Skeletal muscle cell (primary cell): ENCODE results near the gene WNT3A.

Experiments used
- DNase-seq: peaks from one replicate; pipeline ENCODE4 v3.0.0-alpha.2; 2010; ENCODE audit warnings: low read depth
- H3K4me3 ChIP-seq: 2 replicates; pipeline ENCODE4 v1.5.1; 2011; ENCODE audit warnings: low read depth, mild to moderate bottlenecking, control low read depth, low read length, moderate library complexity

Gene WNT3A

DNA sequence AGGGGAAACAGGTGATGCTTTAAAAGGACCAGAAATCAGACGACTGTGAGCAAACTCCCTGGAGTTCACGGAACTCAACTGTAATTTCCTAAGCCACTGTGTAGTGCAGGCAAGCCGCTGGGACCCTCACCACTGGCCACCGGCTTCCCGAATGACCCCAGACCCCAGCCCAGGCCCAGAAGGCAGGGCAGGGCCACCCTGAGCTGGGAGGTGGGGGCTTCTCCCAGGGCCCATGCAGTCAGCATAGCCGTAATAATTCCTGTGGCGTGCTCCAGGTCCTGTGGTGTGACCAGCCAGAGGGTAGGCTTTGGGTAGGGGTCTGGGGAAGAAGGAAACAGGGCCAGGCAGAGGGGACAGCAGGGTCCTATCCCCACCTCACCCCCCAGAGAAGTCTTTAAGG, 72.2 kb downstream of the WNT3A start:
- no peak for DNase-seq
- no peak overlapping the region for H3K4me3 ChIP-seq

DNA sequence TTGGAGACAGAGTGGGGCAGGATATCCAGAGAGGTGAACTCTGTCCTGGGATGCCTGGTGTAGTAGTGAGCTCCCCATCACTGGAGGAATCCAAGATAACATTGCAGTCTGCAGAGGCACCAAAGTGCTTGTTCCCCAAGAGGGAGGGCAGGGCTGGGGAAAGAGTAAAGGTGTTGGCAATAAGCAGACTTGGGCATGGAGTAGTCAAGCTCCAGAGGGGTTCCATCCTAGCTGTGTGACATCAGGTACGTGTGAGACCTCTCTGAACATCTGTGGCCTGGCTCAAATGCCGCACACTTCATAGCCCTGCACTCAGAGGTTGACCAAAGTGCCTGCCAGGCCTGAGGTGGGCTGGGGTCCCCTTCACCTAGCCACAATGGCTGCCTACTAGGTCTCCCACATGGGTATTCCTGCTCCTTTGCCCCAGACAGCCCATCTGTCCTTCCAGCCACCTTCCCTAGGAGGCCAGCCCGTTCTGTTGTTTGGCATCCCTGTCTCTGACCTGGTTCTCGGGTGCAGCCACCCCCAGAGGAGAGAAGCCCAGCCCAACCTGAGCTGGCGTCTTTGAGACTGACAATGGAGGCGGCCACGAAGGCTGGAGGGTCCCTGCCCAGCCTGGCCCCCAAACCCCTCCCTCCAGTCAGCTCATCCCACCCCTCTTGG, 72.9 kb downstream of the WNT3A start:
- DNase-seq = no peak
- H3K4me3 ChIP-seq = no peak overlapping the region

DNA sequence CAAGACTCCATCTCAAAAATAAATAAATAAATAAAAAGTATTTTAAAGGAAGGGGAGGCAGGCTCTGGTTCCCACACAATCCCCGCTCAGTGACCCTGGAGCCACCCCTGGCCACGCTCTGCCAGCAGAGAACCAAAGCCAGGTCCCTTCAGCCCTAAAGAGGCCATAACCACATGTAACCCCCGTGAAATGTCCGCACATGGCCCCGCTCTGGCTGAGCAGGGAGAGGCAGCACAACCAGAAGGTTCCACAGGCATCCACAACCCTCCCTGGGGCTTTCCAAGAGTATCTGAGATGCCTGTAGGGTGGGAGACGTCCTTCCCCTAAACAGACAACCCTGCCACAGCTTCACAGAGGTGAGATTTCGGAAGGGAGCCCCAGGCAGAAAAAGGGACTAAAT, 74.3 kb downstream of the WNT3A start:
- peak overlapping the region; percentile 96 for H3K4me3 ChIP-seq
- DNase-seq = no peak

DNA sequence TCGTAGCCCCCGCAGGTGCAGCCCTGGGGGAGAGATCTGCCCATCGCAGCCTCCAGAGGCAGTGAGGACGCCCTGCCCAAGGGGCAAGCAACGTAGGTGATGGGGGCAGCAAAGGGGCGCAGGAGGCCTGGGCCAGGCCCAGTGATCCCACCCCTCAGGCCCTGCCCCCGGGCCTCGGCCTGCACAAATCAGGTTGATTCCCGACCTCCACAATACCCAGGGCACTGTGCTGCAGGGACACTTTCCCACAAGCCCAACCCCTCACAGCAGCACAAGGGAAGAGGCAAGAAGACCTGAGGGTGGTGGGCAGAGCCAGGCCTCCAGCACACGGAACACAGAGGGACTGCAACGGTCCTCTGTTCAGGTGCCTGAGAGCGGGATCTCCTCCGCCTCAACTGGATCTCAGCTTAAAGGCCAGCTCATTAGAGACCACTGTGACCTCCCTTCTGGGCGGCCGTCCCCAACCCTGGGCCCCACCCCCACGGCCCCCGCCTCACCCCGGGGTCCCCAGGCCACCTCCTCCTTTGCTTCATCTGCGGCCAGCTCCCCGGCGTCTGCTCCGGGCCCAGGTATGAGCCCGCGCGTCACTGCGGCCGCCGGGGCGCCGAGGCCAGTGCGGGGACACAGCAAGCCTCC, 74.9 kb downstream of the WNT3A start:
- DNase-seq = no peak
- H3K4me3 ChIP-seq = peak overlapping the region; percentile 96

DNA sequence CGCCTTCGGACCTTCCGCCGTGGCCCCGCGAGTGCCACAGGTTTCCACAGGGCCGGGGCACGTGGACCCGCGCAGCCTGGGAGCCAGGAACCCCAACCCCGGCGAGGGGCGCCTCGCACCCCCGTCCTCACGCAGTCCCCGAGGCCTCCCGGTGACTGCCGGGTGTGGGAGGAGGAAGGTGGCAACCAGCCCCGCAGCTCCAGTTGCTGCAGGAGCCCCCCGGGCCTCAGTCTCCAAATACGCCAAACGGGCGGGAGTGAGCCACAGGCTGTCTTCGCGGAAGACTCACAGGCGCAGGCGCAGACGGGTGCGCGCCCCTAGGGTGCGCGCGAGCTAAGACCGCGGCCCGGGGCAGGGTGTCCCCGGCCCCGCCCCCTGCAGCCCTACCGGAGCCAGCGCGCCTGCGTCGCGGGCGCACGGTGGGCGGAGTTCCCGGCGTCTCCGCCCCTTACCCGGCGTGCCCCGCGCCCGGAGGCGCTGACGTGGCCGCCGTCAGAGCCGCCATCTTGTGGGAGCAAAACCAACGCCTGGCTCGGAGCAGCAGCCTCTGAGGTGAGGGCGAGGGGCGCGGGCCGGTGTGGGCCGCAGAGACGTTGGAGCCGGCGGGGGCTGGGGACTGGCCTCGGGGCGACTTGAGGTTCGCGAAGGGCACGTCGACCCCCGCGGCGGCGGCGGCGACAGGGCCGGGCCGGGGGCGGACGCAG, 75.6 kb downstream of the WNT3A start, which contains the start of gene ARF1:
TSS of gene ARF1 (plus strand) at position 495 of the 704 bp plus-strand sequence. CDS start 14,407 bp downstream, outside the sequence.
- peak; percentile 64 for DNase-seq
- H3K4me3 ChIP-seq = peak within 1 kb of the TSS; percentile 96

DNA sequence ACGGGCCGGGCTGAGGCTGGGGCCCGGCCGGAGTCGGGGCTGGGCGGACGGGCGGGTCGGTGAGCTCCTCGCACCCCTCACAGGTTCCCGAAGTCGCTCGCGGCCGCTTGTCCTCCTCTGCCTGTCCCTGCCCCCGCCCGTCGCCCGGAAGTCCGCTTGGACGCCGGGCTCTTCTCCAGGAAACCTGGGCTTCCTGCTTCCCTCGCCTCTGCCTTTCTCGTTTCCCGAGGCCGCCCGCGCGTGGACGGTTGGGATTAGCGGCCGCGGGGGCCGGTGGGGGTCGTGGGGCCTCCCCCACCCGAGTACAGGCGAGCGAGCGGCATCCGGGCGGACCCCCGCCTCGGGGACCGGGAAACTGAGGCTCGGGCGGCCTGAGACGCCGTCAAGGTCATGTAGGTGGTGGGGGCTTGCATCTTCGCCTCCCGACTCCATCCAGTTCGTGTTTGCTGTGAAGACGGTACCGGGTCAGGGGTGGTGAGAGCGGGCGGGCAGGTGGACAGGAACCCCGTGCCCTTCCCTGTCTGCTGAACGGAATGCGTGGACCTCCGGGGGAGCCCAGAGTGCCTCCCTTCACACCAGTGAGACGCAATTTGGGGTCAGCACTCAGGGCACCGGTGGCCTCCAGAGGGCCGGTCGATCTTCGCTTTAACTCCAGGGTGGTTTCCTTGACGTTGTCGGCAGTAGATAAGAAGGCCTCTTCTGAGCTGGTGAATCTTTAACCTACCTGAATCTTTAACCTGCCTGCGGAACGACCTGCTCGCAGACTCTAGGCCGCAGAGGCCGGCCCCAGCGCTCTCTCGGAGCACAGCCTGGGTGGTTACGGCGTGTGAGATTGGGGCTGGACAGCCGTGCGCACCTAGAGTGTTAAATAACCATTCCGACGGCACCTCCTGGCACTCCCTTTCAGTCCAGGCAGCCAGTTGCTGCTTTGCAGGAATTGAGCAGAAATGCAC, 76.4 kb downstream of the WNT3A start:
- DNase-seq = no peak
- peak overlapping the region; percentile 96 for H3K4me3 ChIP-seq

DNA sequence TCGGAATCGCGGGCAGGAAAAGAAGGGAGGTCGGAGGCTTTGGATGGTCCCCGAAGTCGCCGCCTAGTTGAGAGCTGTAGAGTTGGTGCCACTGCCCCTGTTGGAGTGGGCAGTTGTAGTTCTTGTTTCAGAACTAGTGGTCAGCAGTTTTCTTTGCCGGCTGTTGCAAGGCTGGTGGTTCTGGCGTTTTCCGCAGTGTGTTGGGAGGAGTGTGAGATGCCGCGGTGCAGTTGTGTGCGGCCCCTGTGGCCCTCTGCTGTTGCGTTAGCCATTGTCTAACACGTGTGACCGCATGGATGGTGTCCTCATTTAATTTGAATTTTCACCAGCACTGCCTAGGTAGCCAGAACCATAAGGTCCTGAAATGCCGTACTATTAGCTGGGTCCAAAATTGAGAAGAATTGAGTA, 77.1 kb downstream of the WNT3A start:
- H3K4me3 ChIP-seq = peak overlapping the region; percentile 96
- no peak for DNase-seq

DNA sequence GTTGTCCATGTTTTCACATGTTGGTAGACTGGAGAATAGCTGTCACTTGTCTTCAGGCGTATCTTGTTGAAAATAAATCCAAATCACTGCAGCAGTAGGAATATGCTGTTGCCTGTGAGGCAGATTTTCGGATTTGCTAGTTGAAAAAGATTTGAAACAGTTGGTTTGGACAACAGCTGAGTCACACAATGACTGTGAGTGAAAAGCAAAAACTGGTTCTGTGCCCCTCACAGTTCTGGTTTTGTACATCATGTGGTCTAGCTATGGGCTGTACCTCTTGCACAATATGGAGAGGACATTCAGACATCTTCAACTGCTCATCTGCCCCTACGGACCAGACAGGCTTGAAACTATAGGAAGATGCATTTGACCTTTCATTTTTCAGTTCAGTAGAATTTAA, 77.5 kb downstream of the WNT3A start:
- DNase-seq = peak; percentile 77
- peak overlapping the region; percentile 96 for H3K4me3 ChIP-seq

DNA sequence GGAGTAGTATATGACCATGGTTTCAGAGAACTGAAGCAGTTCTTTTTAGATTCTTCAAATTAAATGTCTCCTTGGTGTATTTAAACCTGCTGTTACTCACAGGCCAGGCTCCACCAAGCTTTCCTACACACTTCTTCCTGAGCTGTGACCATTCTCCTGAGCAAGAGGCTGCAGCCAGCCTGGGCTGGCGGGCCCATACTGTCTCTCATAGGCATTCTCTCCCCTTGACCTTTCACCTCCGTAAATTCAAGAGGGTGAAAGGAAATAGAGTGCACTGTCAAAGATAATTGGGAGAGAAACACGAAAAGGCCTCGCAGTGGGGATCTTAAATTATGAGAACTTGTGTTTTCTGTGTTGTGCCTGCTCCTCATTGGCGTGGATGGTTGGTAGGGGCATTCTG, 78.0 kb downstream of the WNT3A start:
- peak overlapping the region; percentile 96 for H3K4me3 ChIP-seq
- no peak for DNase-seq

DNA sequence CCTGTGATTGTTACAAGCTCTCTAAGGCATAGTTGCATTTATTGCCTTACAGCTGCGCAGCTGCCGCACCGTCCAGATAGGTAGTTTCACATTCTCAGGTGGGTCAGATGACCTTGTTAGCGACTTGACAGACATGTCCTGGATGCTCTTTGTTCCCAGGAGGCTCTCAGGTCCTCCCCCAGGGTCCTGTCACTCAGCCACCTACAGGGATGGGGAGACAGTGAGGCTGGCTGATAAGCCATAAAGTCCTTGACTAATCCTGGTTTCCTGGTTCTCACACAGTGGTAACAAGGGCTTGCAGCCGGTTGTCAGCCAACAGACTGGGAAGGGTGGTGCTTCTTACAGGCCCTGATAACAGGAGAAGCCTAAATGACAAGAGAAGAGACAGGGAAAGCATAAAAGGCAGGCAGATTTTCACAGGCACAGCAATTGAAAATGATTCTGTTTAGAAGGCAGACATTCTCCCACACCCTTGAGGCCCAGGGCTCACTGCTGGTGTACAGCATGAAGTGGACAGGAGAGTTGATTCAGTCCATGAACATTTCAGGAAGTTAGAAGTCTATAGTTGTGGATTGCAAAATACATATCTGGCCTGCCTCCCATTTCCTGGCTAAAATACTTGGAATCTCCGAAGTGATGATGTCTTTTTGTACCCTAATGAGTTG, 78.6 kb downstream of the WNT3A start:
- peak; percentile 43 for DNase-seq
- peak overlapping the region; percentile 96 for H3K4me3 ChIP-seq

DNA sequence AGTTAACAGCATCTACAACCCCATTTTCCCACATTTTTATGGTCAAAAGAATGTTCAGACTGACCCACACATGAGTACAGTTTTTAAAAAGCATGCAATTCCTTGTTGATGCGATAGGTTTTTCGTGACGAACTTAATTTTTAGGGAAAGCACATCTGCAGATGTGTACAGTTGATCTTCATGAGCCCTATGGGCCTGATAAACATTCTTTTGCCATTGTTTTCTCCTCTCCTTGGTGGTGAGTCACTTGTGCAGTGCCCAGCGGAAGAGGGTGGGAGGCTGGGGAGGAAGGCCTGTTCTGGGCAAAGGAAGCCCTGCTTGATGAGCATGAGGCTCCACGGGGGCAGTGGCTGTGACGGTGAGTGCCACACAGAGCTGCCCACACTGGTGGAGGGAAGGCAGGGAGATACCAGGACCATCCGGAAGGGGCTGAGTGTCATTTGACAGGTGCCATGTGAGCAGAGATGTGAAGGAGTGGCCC, 81.0 kb downstream of the WNT3A start:
- H3K4me3 ChIP-seq = no peak overlapping the region
- peak; percentile 32 for DNase-seq

DNA sequence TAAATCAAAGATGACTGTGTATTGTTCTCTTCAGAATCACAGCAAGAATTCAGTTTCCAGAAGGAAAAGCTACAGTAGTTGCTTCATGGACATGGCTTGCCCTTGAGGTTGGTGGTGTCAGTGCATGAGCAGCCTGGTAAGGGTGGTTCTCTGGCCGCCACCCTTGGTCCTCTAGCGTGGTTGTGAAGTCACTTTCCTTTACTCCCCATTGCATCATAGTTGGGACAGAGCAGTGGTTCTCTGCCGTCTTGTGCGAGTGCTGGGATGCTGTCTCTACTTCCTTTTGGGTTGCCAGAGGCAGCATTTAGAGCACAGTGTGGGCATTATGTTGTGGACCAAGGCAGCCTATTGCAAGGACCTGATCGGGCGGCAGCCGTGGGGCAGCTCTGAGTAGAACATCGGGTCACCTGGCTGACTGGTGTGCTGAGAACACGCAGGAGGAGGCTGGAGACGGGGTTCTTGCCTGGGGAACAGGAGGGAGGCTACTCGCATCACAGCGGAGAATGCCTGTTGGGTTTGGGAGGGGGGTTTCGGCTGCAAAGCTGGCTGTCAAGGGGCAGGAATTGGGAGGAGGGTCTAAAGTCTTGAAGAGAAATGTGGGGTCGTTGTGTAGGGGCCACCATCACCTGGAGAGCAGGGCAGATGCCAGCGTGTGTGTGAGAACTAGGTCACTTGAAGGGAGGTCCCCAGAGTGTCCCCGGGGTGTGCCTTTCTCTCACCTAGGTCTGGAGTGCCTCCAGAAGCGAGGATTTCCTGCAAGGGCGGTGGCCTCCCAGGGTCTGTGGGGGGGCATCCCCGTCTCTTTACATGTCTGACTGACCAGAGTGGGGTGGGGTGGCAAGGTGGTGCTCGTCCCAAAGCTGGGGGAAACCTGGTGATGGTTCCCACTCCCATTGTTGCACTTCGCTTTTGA, 82.0 kb downstream of the WNT3A start:
- no peak overlapping the region for H3K4me3 ChIP-seq

DNA sequence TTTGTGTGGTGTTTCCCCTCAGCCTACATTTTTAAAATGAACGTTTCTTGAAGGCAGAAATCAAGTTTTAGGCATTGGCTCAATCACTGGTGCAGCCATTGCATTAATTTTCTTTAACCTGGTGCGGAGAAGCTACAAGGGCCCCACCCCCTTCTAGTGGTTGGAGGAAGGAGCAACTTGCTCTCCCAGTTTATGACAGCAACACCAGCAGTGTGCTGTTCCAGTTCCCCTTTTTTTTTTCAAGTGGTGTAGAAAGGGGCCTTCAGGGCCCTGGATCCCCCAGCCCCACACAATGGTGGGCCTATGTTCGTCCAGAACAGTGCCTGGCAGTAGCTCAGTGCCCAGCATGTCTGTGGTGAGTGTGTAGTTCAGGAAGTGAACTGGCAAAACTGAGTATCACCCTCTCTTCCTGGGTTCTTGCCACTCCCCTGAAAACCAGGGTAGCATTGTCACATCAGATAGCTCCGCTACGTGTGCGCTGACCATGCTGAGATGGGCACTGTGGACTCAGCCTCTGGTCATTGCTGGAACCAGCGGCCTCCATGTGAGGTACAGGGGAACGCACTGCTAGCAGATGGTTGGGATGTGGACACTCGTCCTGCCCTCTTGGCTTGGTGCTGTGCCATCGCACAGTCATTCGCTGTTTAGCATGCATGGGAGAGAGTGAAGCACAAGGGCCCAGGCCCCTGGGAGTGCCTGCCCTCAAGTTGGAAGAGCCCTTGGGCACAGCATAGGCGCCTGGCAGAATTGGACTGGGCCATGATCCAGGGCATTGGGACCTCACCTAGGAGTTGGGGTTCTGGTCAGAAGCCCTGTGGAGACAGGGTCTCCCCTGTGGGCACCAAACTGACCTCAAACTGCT, 83.0 kb downstream of the WNT3A start:
- no peak for DNase-seq
- no peak overlapping the region for H3K4me3 ChIP-seq

More for the DNA sequence above, 82.0 kb downstream of the WNT3A start:
- DNase-seq = no peak

DNA sequence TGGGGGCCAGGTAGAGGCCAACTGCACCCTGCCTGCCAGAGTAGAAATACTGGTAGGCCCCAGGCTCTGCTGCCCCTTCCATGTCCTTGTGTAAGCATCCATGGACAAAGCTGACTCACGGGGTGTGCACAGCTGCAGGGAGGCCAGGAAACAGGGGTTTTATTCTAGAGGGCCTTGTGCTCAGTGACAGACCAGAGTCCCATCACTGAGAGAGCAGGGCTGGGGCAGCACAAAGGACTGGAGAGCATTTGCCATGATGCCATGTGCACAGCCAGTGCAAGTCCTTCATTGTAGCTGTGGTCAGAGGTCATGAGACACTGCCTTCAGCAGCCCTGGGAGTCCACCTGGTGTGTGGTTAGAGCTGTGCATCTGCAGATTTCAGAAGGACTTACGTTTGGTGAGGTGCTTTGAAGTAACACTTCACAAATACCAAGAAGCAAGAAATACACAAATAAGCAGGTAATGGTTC, 83.8 kb downstream of the WNT3A start:
- H3K4me3 ChIP-seq = no peak overlapping the region
- DNase-seq = no peak

DNA sequence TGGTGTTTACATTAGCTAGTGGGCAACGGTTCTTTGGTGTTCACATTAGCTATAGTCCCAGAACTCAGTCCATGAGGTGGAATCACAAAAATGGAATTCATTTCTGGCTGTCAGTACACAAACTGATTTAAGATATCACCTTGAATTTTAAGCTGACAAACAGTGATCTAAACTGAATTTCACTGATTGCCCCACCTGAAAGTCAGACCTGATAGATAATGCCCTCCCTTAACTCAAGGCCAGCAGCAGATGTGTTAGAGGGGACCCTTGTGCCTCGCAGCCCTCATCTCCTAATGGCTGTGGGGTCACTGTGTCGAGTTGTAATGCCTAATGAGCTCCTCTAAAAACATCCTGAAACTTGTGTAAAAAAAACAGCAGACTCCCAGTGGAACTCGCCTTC, 84.3 kb downstream of the WNT3A start:
- no peak overlapping the region for H3K4me3 ChIP-seq
- DNase-seq = no peak

DNA sequence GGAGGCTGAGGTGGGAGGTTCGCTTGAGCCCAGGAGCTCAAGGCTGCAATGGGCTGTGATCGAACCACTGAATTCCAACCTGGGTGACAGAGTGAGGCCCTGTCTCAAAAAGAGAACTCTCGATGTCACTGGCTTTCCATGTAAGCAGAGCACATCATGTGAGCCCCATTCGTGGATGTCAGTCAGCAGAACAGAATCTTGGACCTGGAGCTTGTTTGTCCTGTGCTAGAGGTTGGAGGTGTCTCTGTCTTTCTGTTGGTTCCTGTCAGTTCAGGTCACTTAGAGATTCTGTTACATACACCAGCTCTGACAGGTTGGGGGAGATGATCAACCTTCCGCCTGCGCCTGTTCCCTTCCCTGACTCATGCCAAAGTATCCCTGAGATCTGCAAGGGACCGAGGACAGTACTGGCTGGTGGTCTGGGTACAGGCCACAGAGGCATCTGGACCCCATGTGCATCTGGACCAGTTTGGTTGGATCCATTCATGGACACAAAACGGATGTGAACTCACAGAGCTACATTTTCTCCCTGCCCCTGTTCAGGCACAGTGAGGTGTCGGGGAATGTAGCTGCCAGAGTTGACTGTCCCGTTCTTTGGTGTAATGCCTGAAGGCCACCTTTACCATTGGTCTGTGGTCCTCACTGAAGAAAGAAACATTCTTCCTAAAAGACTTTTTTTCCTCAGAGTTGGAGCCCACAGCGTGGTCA, 85.7 kb downstream of the WNT3A start:
- no peak for DNase-seq
- H3K4me3 ChIP-seq = no peak overlapping the region
